Astrocyte of the spinal cord (primary cell): ENCODE measurements around the gene MAFF.

ENCODE experiments used
- DNase-seq: peaks from one replicate; pipeline ENCODE4 v3.0.0; 2011; ENCODE audit warnings: low read depth, low spot score
- H3K4me3 ChIP-seq: 2 replicates; pipeline ENCODE4 v1.5.1; 2011; ENCODE audit warnings: low read depth, mild to moderate bottlenecking, low read length, moderate library complexity
- in situ Hi-C: cut with HindIII; loops from 2 replicates; pipeline ENCODE4 v1.10.0; 2017; ENCODE audit warnings: low sequenced_read_pairs
- TF ChIP-seq, protein P1 (sequence below): IDR thresholded peaks from 2 replicates; pipeline ENCODE4 v1.5.1; 2012; ENCODE audit warnings: low read depth, mild to moderate bottlenecking, low read length, inconsistent platforms

The MAFF gene

DNA sequence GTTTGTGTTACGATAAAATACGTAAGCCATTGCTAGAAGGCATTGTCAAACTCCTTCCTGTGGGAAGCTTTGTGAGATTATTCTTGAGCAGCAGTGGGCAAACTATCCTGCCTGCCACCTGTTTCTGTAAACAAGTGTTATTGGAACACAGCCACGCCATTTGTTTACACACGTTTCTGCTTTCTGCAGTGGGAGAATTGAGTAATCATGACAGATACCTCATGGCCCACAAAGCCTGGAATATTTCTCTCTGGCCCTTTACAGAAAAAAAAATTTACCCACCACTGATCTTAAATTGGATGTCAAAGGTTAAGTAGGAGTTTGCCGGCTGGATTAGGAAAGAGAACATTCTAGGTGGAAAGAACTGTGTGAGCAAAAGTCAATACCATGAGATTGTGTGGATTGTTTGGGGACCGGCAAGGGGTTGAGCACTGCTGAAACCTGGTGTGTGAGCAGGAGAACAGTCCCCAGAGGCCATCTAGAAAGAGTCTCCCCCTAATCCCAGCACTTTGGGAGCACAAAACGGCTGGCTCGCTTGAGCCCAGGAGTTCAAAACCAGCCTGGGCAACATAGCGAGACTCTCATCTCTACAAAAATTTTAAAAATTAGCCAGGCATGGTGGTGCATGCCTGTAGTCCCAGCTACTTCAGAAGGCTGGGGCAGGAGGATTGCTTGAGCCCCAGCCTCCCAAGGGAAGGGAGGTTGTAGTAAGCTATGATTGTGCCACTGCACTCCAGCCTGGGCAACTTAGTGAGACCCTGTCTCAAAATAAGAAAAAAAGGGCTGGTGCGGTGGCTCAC, 14.2 kb upstream of the MAFF start:
- H3K4me3 ChIP-seq: no peak overlapping the region
- TF ChIP-seq, protein P1, sequence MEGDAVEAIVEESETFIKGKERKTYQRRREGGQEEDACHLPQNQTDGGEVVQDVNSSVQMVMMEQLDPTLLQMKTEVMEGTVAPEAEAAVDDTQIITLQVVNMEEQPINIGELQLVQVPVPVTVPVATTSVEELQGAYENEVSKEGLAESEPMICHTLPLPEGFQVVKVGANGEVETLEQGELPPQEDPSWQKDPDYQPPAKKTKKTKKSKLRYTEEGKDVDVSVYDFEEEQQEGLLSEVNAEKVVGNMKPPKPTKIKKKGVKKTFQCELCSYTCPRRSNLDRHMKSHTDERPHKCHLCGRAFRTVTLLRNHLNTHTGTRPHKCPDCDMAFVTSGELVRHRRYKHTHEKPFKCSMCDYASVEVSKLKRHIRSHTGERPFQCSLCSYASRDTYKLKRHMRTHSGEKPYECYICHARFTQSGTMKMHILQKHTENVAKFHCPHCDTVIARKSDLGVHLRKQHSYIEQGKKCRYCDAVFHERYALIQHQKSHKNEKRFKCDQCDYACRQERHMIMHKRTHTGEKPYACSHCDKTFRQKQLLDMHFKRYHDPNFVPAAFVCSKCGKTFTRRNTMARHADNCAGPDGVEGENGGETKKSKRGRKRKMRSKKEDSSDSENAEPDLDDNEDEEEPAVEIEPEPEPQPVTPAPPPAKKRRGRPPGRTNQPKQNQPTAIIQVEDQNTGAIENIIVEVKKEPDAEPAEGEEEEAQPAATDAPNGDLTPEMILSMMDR: no peak
- no peak for DNase-seq
- in situ Hi-C loops: loop anchor here (25.0 kb wide), 1 partner anchor 125 kb away; the partner anchor contains the start of gene CSNK1E

DNA sequence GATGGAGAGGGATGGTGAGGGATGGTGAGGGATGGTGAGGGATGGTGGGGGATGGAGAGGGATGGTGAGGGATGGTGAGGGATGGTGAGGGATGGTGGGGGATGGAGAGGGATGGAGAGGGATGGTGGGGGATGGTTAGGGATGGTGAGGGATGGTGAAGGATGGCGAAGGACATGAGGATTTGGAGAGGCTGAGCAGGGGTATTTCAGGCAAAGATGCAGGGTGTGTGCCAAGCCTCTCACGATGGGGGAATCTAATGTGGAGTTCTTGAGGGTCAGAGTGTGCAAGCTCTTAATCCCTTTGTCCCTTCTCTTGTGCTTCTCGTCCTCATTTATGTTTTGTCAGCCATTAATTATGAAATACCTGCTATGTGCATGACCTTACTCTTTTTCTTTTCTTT, 12.7 kb upstream of the MAFF start:
- DNase-seq: no peak
- TF ChIP-seq, protein P1: no peak
- H3K4me3 ChIP-seq: no peak overlapping the region
- in situ Hi-C loops: loop anchor here (25.0 kb wide), 1 partner anchor 123 kb away; the partner anchor contains the start of gene CSNK1E

DNA sequence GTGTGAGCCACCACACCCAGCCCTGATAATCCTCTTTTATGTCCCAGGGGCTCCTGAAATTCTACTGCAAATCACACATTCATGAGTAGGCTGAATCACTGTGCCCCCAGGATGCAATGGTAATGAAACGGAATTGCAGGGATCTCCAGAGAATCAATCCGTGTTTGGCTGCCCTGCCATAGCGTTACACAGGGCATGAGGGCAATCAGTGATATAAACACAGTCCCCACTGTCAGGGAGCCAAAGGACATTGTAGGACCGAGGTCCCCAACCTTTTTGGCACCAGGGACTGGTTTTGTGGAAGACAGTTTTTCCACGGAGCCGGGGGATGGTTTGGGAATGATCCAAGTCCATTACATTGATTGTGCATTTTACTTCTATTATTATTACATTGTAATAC, 11.2 kb upstream of the MAFF start:
- TF ChIP-seq, protein P1: no peak
- DNase-seq: no peak
- in situ Hi-C loops: loop anchor here (25.0 kb wide), 1 partner anchor 122 kb away; the partner anchor contains the start of gene CSNK1E
- no peak overlapping the region for H3K4me3 ChIP-seq

DNA sequence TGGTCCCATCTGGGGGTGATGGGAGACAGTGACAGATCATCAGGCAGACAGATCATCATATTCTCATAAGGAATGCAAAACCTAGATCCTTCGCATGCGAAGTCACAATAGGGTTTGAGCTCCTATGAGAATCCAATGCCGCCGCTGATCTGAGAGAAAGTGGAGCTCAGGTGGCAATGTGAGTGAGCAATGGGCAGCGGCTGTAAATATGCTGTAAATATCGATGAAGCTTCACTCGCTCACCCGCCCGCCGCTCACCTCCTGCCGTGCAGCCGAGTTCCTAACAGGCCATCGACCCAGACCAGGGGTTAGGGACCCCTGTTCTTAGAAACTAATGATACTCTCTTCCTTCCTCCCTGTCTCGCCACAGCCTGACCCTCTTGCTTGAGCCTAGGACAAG, 10.7 kb upstream of the MAFF start:
- H3K4me3 ChIP-seq: no peak overlapping the region
- no peak for DNase-seq
- TF ChIP-seq, protein P1: no peak
- in situ Hi-C loops: loop anchor here (25.0 kb wide), 1 partner anchor 121 kb away; the partner anchor contains the start of gene CSNK1E

DNA sequence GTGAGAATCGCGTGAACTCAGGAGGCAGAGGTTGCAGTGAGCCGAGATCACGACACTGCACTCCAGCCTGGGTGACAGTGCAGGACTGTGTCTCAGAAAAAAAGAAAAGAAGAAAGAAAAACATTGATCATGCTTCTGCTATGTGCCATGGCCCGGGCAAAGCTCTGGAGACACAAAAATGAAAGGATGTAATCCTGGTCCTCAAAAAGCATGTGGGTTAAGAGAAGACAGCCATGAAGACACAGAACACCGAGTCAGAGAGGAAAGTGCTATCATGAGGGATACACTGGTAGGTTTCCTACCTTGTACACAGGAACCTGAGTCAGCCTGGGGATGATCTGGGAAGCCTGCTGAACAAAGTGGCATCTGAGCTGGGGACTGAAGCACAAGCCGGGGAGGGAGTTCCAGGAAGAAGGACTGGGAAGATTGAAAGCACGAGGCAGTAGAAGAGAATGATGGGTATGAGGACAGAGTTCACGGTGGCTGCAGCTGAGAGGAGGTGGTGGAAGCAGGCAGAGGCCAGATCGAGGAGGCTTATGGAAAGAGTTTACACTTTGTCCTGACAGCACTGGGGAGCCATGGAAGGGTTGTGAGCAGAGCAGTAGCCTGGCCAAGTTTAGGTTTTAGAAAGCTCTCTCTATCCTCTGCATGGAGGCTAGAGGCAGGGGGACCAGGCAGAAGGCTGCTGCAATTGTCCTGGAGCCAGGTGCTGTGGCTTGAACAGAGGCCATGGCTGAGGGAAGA, 9.9 kb upstream of the MAFF start:
- no peak overlapping the region for H3K4me3 ChIP-seq
- TF ChIP-seq, protein P1: no peak
- no peak for DNase-seq
- in situ Hi-C loops: loop anchor here (25.0 kb wide), 1 partner anchor 120 kb away; the partner anchor contains the start of gene CSNK1E

DNA sequence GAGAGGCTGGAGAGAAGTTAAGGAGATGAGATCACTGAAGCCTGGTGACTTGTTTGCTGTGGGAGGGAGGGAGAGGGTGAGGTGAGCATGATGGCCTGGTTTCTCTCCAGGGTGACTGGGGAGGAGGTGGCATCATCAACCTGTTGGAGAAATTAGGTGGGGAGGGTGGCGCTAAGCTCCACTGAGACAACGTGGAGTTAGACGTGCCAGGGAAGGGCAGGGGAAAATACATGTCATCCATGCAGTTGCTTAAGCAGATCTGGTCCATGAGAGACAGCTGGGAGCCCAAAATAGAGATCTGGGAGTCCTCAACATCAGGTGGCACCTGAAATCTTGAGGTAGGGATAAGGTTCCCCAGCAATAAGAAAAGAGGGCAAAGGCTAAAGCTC, 9.3 kb upstream of the MAFF start:
- no peak overlapping the region for H3K4me3 ChIP-seq
- no peak for DNase-seq
- in situ Hi-C loops: loop anchor here (25.0 kb wide), 1 partner anchor 120 kb away; the partner anchor contains the start of gene CSNK1E
- TF ChIP-seq, protein P1: no peak
